ENCODE measurements around the gene UNC5A.

Gene UNC5A

GRCh38 chr5:176897263-176897662, 86.9 kb downstream of the UNC5A start:
- no peak for DNase-seq (ENCODE audit: low read depth, low spot score)

- no peak for DNase-seq (ENCODE audit: low read depth, low spot score)
Measured at GRCh38 chr5:176899296-176899891, 89.0 kb downstream of the UNC5A start, which contains the start of gene HK3. Gene HK3 (minus strand): TSS chr5:176899346. CDS start chr5:176896159, 3,187 bp downstream.

GRCh38 chr5:176899946-176900779, 89.8 kb downstream of the UNC5A start:
- no peak for DNase-seq (ENCODE audit: low read depth, low spot score)

GRCh38 chr5:176900780-176901204, 90.4 kb downstream of the UNC5A start:
- no peak for DNase-seq (ENCODE audit: low read depth, low spot score)

GRCh38 chr5:176901260-176902101, 91.1 kb downstream of the UNC5A start:
- no peak for DNase-seq (ENCODE audit: low read depth, low spot score)

- DNase-seq (ENCODE audit: low read depth, low spot score): no peak
Measured at GRCh38 chr5:176902102-176902814, 91.9 kb downstream of the UNC5A start.

- no peak for DNase-seq (ENCODE audit: low read depth, low spot score)
Measured at GRCh38 chr5:176902911-176903664, 92.7 kb downstream of the UNC5A start.

- DNase-seq (ENCODE audit: low read depth, low spot score): no peak
Measured at GRCh38 chr5:176904276-176904675, 93.9 kb downstream of the UNC5A start.

GRCh38 chr5:176906126-176906525, 95.8 kb downstream of the UNC5A start:
- DNase-seq (ENCODE audit: low read depth, low spot score): no peak

GRCh38 chr5:176906796-176907195, 96.4 kb downstream of the UNC5A start:
- no peak for DNase-seq (ENCODE audit: low read depth, low spot score)

- DNase-seq (ENCODE audit: low read depth, low spot score): no peak
Measured at GRCh38 chr5:176908675-176909368, 98.5 kb downstream of the UNC5A start.

- DNase-seq (ENCODE audit: low read depth, low spot score): no peak
Measured at GRCh38 chr5:176912115-176912514, 101.8 kb downstream of the UNC5A start.

GRCh38 chr5:176915906-176916305, 105.5 kb downstream of the UNC5A start:
- no peak for DNase-seq (ENCODE audit: low read depth, low spot score)

GRCh38 chr5:176916337-176916736, 106.0 kb downstream of the UNC5A start:
- DNase-seq (ENCODE audit: low read depth, low spot score): no peak

GRCh38 chr5:176918613-176919012, 108.3 kb downstream of the UNC5A start:
- no peak for DNase-seq (ENCODE audit: low read depth, low spot score)

GRCh38 chr5:176921714-176922113, 111.4 kb downstream of the UNC5A start:
- DNase-seq (ENCODE audit: low read depth, low spot score): no peak

- DNase-seq (ENCODE audit: low read depth, low spot score): no peak
Measured at GRCh38 chr5:176922817-176923216, 112.5 kb downstream of the UNC5A start.

GRCh38 chr5:176927562-176927961, 117.2 kb downstream of the UNC5A start:
- DNase-seq (ENCODE audit: low read depth, low spot score): no peak

- DNase-seq (ENCODE audit: low read depth, low spot score): no peak
Measured at GRCh38 chr5:176929654-176930053, 119.3 kb downstream of the UNC5A start.
